Measurements from ENCODE around the gene ATP9A.
"Not testable (repeated sequence)": the region's sequence is repeated elsewhere in the genome, so short reads cannot be mapped to it uniquely, and the experiment has no call there.

The ATP9A gene

DNA sequence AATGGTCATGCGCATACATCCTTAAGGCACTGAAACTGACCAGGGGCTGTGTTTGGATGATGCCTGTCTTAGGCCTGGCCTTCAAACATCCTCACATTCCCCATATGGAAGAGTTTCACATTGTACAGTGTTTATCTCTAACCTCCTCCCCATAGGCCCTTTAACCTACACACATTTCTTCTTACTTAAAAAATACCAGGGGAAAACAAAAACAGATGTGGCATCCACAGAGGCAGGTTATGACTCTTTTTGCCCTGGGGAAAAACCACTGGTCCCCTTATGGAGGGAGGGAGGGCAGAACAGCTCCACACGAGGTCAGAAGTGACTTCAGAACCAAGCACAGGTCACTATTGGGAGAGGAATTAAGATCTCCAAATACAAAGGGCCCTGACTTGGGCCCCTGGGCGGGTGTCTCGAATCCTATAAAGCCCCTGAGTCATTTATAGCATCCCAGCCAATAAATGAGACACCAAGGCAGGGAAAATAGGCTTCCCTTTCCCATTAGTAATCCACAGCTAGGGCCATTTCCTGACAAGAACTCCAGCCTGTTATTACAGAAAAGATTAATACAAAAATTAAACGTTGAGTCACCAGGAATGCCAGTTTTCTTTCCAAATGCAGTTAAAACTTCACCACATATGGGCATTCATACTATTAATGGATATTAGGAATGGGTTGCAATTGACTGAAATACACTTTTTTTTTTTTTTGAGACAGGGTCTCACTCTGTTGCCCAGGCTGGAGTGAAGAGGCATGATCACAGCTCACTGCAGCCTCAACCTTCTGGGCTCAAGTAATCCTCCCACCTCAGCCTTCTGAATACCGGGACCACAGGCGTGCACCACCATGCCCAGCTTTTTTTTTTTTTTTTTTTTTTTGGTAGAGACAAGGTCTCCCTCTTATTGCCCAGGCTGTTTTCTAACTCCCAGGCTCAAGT, 107.2 kb downstream of the ATP9A start:
- no peak for DNase-seq (ENCODE audit: low read depth in 2 of 2, low spot score in 1 of 2)

DNA sequence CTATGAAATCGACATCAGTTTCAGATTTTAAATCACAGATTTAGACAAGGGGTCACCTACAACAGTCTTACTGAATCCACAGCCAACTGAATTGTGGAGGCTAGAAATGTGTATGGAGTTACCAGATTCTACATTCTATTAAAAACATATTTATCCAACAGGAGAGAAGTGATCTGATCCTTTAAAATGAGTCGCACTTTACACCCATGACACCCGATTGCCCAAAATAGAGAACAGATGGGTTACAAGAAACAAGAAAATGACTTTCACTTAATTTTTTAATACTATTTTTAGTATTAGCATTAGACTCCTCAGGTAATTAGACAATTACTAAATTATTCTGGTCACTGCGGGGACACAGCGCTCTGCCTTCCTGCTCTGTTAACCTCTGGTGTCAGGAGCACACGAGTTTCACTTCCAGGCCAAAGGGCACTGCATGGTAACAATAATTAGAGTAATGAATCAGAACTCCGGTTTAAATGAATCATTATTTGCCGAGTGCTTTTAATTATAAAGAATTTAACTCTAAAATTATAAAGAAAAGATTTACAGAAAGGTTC, 108.6 kb downstream of the ATP9A start:
- DNase-seq (ENCODE audit: low read depth in 2 of 2, low spot score in 1 of 2) = no peak

GRCh38 chr20:51656726-51657260, 111.4 kb downstream of the ATP9A start:
- no peak for DNase-seq (ENCODE audit: low read depth in 2 of 2, low spot score in 1 of 2)

GRCh38 chr20:51656089-51656488, 112.1 kb downstream of the ATP9A start:
- DNase-seq (ENCODE audit: low read depth in 2 of 2, low spot score in 1 of 2) = not testable (repeated sequence)

- DNase-seq (ENCODE audit: low read depth in 2 of 2, low spot score in 1 of 2) = no peak
Measured at GRCh38 chr20:51654495-51654894, 113.7 kb downstream of the ATP9A start.

DNA sequence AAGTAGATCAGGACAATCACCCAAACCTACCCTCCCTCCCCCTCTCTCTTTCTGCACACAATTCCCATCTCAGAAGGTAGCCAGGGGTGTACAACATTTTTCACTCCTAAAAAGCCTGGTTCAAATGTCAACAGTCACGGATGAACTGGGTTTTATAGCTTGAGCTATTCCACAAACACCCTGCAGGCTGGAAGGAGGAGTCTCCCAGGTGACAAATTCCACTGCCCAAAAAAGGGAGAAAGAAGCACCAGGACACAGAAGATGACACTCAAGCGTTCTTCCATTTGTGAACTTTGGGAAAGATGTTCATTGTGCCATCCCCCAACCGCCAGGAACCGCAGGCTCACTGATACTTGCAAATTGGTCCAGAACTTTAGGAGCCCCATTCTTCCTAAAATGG, 114.1 kb downstream of the ATP9A start:
- DNase-seq (ENCODE audit: low read depth in 2 of 2, low spot score in 1 of 2) = no peak

- DNase-seq (ENCODE audit: low read depth in 2 of 2, low spot score in 1 of 2) = no peak
Measured at GRCh38 chr20:51653226-51653625, 115.0 kb downstream of the ATP9A start.

DNA sequence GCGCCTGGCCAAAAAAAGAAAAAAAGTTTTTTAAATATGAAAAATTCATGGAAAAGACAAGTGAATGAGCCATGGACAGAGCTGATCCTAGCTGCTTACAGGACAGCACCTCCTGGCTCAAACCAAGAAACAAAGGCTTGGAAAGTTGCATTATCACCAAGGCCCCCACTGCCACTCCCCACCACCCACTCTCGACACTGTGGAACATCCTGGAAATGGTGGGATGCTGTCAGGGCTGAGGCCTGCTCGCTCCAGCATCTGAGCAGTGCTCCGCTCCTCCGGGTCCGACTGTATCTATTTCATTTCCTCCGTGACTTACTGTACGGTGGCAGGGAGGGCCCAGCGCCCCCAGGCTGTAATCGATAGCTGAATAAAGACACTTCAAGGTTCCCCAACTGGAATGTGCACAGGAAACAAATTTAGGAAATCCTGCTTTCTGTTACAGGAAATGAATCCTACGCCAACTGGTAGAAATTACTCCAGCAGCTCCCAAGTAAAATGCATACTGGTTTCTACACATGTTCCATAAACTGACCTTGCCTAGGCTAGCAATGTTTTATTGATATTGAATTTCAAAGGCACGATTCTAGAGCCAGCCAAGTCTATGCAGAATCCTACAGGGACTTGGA, 116.2 kb downstream of the ATP9A start:
- no peak for DNase-seq (ENCODE audit: low read depth in 2 of 2, low spot score in 1 of 2)

DNA sequence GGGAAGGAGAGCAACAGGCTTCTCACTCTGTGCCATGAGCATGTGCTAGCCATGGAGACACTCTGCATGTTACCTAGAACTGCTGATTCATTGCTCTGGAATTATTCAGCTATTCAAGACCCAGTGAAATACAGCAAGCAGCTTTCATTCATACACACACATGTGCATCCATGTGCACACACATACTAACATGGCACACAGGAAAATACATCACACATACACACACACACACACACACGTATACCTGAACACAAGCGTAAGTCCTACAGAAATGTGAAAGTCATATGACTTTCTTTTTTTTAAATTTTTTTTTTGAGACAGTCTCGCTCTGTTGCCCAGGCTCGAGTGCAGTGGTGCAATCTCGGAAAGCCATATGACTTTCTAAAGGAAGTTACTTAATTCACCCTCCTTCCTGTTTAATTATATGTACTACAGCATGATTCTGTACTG, 117.5 kb downstream of the ATP9A start:
- no peak for DNase-seq (ENCODE audit: low read depth in 2 of 2, low spot score in 1 of 2)

GRCh38 chr20:51648571-51648947, 119.6 kb downstream of the ATP9A start:
- DNase-seq (ENCODE audit: low read depth in 2 of 2, low spot score in 1 of 2) = no peak

GRCh38 chr20:51647674-51648570, 120.3 kb downstream of the ATP9A start:
- DNase-seq (ENCODE audit: low read depth in 2 of 2, low spot score in 1 of 2) = no peak

GRCh38 chr20:51643810-51644209, 124.4 kb downstream of the ATP9A start:
- not testable (repeated sequence) for DNase-seq (ENCODE audit: low read depth in 2 of 2, low spot score in 1 of 2)

GRCh38 chr20:51643390-51643789, 124.8 kb downstream of the ATP9A start:
- DNase-seq (ENCODE audit: low read depth in 2 of 2, low spot score in 1 of 2) = no peak

DNA sequence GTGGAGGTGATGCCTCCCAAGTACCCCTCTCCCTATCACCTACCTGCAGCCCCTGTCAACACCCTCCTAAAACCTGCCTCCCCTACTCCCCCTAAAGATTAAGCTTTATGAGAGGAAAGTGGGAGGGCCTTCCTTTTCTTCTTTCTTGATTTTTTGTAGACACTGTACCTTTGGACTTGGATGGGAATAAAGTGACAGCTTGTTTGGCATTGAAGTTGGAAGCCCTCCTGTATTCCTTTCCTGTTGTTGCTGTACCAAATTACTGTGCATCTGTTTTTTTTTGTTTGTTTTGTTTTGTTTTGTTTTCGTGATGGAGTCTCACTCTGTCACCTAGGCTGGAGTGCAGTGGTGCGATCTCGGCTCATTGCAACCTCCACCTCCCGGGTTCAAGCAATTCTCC, 126.3 kb downstream of the ATP9A start:
- no peak for DNase-seq (ENCODE audit: low read depth in 2 of 2, low spot score in 1 of 2)

DNA sequence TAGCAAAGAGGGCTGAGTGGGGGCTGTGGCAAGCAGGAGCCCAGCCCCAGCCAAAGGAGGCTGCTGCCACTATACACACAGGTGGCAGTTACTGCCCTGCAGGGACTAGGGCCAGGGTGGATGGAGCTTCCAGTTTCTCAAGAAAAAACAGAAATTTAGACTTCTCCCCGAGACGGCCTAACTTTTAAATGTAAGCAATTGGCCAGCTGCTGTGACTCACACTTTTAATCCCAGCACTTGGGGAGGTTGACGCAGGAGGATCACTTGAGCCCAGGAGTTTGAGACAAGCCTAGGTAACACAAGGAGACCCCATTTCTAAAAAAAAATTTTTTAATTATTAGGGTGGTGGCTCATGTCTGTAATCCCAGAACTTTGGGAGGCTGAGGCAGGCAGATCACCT, 127.4 kb downstream of the ATP9A start:
- no peak for DNase-seq (ENCODE audit: low read depth in 2 of 2, low spot score in 1 of 2)

GRCh38 chr20:51639206-51639832, 128.9 kb downstream of the ATP9A start:
- DNase-seq (ENCODE audit: low read depth in 2 of 2, low spot score in 1 of 2) = peak; percentile 20 to 27

GRCh38 chr20:51637241-51637640, 130.9 kb downstream of the ATP9A start:
- DNase-seq (ENCODE audit: low read depth in 2 of 2, low spot score in 1 of 2) = no peak

DNA sequence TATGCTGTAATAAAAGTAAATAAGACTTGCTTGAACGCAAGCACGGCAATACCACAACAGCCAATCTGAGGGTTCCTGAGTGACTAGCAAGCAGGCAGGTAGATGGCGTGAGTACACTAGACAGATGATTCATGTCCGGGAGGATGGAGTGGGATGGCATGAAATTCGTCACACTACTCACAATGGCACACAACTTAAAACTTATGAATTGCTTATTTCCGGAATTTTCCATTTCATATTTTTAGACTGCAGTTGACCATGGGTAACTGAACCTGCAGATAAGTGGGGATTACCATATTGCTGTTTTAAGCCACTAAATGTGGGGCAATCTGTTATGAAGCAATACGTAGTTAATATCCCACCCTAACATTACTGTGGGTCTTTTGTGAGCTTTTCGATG, 132.1 kb downstream of the ATP9A start:
- no peak for DNase-seq (ENCODE audit: low read depth in 2 of 2, low spot score in 1 of 2)

DNA sequence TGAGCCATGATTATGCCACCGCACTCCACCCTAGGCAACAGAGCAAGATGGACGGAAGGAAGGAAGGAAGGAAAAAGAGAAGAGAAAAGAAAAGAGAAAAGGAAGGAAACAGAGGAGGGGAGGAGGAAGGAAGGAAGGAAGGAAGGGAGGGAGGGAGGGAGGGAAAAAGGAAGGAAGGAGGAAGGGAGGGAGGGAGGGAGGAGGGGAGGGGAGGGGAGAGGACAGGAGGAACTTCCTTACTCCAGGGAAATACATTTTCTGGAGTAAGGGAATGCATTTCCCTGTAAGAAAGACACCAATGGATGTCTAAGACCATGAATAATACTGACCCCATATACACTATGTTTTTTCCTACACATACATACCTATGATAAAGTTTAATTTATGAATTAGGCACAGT, 132.5 kb downstream of the ATP9A start:
- no peak for DNase-seq (ENCODE audit: low read depth in 2 of 2, low spot score in 1 of 2)

DNA sequence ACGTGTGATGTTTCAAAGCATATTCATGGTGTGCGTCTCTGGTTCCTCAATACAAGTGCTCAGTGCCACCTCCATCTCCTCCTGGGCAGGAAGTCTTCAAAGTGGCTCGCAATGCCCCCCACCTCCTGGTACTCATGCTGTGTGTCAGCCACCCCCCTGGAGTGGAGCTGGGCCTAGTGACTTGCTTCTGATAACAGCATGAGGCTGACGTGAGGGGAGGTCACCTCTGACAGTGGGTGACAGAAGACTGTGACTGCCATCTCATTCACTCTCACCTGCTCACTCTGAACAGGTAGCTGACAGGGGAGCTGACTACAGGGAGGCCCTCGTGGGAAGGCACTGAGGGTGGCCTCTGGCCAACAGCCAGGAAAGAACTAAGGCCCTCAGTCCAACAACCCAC, 133.3 kb downstream of the ATP9A start:
- DNase-seq (ENCODE audit: low read depth in 2 of 2, low spot score in 1 of 2) = no peak

Measured in stimulated activated CD8-positive, alpha-beta memory T cell treated with anti-CD3 and anti-CD28 coated beads, Interleukin-4, amount 100 ng/mL, for 1 hour (primary cell).